Activated T-helper 9 cell treated with anti-CD3 and anti-CD28 coated beads, Interleukin-2, amount 50 U/mL, for 16 hours (primary cell): Measurements from ENCODE around the gene SPP2.

Experiments used
- DNase-seq: peaks from one replicate; pipeline ENCODE4 v3.0.0-alpha.2; 2020; ENCODE audit warnings: low read depth

The SPP2 gene, protein sequence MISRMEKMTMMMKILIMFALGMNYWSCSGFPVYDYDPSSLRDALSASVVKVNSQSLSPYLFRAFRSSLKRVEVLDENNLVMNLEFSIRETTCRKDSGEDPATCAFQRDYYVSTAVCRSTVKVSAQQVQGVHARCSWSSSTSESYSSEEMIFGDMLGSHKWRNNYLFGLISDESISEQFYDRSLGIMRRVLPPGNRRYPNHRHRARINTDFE

DNA sequence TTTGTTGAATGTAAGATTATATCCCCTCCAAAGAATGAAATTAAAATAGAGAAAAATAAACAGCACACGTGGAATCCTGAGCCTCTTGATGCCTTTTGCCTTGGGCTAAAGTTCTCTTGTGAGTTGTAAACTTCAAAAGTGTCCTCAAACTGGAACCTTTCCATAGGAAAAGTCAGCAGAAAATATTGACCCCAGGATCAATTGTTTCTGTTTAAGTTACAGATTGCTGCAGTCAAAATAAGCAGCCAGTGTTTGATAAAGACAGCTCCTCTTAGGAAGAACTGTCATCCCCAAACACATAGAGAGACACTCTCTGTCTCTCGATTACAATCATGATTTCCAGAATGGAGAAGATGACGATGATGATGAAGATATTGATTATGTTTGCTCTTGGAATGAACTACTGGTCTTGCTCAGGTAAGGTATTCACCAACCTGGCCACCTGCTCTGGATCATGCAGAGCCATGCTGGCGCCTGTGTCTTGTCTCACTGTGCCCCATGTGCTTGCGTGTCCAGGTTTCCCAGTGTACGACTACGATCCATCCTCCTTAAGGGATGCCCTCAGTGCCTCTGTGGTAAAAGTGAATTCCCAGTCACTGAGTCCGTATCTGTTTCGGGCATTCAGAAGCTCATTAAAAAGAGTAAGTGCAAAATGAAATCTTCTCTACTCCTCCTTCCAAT lies at the start of gene SPP2:
SPP2 (plus strand) TSS at position 248 of the 681 bp plus-strand sequence; CDS start at position 333, 85 bp downstream.
- DNase-seq, result no peak

DNA sequence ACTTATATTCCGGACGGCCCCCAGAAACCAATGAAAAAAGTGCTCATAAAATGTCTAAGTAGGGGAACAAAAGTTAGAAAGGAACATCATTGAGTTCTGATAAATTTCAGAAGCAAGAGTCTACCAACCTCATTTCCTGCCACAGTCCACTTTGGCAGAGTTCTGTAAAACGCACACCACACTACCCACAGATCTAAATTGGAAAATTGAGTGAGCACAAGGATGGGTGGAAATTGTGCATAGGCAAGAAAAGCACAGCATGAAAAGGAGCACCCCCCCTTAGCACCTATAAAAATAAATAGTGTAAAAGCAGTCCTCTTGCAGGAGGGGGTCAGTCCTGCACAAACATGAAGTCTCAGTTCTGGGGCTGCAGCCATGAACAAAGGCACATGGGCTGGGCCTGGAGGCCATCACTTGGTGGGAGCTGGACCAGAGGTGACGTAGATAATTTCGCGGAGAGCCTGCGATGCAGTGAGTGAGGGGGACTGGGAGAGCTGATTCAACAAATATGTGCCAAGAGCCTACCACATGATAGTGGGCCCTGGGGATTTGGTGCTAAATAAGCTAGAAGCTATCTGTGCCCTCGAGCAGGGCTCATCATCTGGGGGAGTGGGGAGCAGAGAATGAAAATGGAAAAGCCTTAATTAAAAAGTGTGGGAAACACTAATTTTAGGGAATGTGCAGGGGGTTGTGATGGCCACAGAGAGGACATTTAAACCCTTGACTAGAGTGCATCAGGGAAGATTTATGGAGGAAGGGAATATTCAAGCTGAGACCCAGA lies 48.9 kb upstream of the SPP2 start:
- DNase-seq, result no peak

DNA sequence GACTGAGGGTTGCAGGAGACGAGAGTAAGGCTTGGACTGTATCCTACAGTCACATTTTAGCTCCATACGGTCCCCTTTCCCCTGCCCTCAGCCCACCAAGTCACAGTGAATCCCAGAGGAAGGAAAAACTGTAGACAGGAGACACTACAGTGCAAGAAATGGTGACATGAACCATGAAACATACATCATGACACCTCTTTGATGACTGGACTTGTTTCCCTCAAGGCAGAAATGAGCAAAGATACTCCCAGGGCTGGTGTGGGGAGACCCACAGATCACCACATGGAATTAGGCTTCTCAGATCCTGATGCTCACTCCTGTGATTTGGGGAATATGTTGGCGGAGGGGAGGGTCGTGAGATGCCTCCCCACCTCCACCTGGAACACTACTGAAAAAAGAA lies 48.2 kb upstream of the SPP2 start:
- no peak for DNase-seq

DNA sequence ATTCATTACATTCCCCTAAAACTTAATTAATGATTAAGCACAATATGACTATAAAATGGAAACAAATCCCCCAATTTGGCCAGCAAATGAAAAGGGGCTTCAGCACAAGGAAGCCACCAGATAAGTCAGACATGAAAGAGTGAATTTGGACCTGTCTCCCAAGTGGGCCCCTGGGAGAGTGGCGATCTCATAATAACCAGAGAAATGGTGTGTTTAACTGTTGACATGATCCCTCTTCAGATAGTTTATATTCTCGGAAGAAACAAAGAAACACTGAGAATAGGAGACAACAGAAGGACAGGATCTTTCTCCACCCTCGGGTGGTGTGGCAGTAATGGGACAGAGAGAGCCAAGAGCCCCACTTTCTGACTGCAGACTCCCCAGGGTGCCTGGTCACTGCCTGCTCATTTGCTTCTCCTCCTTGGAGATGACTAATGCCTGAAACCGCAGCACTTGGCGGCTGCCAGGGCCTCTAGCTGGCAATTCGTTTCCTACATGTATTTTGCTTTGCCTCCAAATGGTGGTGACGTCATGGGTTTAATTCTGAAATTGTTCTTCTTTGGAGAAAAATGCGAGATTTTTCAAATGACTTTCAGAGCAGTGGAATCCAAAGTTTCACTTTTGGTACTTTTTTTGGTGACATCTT lies 46.4 kb upstream of the SPP2 start:
- DNase-seq, result no peak

DNA sequence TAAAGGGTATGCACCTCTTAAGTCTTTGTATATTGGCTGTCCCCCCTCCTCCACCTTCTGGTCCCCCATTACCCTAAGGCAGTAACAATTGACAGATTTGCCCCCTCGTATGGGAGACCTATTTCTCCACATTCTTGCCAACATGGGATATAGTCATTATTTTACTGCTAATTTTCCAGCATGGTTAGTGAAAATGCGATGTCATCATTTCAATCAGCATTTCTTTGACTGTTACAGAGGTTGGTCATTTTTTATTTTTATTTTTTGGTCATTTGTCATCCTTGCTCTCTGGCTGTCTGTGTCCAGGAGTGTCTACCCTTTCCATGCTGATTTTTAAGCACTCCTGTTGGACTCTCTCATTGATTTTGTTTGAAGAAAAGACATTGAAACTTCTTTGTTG lies 45.4 kb upstream of the SPP2 start:
- no peak for DNase-seq

DNA sequence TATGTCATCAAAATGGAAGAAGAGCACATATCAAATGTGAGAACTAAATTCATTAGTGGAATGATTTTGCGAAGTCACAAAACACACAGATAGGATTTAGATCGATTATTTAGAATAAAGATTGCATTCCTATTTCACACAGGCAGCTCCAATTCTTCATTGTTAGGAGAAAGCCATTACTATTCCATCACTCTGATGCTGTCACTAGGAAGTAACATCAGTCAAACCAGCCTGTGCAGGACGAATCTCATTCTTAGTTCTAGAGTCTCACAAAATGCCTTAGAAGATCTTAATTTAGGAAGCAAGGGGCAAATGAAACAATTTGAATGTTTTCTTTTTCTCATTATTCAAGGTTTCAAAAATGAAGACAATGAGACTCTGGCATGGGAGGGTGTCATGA lies 44.0 kb upstream of the SPP2 start:
- DNase-seq, result no peak

DNA sequence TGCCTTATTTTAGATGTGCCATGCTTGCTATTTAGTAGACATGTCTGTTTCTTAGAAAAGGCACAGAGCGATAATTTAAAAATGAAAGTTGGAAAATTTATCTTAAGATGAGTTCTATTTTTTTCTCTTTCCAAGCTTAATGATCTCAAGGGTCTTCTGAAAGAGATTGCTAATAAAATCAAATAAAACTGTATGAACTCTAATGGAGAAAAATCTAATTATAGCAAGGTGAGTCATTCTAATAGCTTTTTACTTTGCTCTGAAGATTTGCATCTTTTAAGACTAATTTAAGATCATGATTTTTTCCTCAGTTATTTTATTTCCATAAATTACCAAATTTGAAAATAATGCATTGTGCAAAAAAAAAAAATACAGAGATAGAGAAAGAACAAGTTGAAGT lies 36.1 kb upstream of the SPP2 start:
- no peak for DNase-seq

DNA sequence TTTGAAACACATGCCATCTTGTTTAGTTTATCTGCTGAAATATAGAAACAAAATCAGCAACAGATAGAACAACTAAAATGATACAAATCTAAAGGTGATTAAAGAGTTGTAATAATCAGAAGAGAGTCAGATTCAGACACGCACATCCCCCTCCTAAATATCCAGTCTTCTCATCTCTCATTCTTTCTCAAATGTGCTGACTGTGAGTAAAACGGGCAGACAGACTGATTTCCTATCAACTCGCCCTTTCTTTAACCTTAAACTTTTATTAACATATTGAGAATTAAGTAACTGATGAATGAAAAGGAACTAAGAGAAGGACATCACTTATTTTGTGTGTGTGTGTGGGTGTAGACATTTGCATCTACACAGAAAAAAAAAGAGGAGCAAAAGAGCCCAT lies 34.6 kb upstream of the SPP2 start:
- DNase-seq, result no peak

DNA sequence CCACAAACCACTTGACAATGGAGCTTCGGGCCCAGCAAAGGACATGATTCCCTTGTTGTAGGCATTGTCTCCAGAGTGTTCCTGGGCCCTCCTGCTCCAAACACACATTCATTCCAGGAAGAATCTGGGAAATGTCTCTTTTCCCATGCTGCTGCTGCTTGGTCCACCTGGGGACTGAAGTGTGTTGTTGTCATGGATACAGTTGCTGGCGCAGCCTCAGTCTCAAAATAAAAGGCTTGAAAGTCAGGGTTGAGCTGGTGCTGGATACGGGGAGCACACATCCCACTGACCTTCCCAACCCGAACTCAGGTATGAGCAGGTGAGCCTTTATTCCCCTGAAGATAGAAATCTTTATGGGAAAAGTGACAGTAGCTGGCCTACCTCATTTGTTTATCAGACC lies 30.6 kb upstream of the SPP2 start:
- DNase-seq, result no peak

DNA sequence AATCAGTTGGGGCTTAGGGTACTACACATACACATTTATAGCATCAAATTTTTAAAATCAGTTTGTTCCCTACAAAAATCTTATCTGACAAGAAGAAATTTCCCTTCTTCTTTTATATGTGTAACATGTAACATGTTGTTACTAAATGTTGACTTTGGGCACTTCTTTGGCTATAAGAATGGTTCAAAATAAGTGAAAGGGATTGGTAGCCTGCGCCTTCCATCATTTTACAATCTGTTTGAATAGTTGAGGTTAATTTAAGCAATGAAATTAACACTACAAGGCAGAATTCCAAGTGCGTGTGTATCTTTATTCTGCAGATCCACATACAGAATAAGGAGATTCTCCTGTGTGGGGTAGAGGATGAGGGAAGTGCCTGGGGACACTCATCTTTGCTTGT lies 30.2 kb upstream of the SPP2 start:
- DNase-seq, result no peak

DNA sequence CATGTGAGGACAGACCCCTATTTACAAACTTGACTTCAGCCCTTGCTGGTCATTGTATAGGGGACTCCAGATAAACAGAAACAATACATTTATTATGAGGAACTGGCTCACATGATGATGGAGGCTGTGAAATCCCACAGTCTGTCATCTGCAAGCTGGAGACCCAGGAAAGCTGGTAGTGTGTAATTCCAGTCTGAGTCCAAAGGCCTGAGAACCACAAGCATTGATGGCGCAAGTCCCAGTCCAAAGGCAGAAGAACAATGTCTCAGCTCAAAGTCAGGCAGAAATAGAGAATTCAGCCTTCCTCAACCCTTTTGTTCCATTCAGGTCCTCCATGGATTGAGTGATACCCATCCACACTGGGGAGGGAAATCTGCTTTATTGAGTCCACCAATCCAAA lies 28.1 kb upstream of the SPP2 start:
- DNase-seq, result no peak

DNA sequence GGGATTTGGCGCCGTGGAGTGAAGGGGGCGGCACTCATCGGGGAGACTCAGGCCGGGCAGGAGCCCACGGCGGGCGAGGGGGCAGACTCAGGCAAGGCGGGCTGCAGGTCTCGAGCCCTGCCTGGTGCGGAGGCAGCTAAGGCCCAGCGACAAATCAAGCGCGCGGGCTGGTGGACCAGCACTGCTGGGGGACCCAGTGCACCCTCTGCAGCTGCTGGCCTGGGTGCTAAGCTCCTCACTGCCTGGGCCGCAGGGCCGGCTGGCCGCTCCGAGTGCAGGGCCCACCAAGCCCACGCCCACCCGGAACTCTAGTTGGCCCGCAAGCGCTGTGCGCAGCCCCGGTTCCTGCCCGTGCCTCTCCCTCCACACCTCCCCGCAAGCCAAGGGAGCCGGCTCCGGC lies 26.2 kb upstream of the SPP2 start:
- DNase-seq, result no peak

DNA sequence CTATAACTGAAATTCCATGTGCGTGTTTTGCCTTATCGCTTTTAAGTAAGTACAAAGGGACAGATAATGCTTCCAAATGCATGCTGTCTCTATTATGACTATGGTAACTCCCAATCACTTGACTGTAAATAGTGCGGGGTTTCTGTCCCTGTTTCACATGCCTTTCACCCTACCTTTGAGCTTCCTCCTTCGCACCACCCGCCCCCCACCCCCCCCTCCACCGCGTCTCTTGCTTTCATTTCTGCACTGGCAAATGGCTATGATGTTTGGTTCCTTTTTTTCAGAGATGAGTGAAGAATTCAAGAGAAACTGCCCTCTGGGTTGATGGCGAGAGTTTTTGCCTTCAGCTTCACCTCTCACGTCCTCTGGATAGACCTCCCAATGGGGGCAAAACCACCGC lies 25.0 kb upstream of the SPP2 start:
- no peak for DNase-seq

DNA sequence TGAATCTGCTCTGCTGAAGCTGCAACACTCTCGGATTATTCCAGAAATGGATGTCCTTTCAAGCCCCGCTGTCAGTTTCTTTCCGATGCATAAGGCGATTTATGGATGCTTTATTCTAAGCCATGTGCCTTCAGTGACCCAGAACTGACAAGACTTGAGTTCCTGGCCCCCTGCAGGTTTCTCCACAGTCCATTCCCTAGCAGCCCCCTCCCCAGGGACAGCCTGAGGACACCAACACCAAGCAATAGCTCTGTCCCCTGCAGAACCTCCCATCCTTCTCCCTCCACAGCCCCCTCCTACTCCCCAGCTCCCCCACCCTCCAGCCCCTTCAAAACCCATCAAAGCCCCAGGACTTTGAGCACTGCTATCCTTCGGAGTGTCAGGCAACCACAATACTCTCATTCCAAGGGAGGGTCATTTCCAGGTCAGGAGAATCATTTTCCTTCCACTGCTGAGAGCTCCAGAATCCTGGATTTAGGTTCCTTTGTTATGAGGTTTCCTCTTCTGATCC lies 24.6 kb upstream of the SPP2 start:
- no peak for DNase-seq

DNA sequence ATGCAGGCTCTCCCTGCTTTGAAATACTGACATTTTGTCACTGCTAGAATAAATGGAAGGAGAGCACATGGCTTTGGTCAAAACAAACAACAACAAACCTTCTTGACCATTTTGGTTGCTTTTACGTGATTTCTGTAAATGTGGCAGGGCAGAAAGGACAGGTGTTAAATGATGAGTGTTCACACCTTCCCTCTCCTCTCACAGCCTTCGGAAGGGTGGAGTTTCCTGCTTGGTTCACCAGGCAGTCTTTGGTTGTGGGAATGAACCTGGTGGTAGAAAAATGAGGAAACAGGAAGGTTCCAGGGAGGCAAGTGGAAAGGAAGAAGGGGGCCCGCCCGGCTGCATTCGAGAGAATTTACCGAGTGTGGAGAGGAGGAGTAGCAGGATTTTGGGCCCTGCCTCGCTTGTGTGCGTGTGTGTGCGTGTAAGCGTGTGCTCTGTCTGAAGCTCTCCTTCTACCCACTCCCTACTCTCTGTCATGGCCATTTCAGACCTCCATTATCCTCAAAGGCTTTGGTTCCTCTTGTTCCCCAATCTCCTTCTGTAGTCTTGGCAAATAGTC lies 23.7 kb upstream of the SPP2 start:
- DNase-seq, result no peak

DNA sequence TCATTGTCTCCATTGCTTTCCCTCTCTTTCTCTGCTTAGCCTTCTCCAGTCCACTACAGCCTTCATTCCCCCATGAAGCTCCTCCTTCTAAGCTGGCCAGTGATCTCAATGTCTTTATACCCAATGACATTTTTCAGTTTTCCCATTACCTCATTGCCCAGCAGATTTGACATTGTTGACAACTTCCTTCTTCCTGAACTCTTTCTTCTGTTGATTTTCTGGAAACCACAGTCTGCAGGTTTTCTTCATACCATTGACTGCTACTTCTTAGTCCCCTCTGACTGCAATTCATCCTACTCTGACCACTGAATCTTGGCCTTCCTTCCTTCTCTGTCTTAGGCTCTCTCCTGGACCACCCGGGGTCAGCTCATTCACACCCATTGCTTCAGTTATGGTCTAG lies 22.9 kb upstream of the SPP2 start:
- no peak for DNase-seq

DNA sequence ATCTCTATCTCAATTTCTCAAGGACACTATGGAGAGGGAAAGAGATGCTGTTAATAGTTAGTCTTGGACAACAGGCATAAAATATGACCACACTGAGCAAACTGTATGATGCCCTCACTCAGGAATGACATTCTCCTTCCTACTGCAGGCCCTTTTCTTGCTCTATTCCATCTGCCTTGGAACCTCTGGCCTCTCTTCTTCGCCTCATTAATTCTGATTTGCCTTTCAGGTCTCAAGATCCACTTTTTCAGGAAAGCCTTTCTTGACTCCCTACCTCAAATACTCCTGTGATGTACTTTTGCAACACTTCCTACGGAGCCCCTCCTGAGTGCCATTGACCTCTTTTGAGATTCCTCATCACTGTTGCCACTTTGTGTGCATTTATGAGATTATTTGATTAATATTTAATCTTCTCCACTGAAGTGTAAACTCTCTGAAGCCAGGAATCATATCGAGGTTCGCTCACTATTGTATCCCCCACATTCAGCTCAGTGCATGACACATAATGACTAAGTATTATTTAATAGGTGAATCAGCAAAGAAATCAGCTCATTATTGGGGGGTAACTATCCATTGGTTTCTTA lies 21.3 kb upstream of the SPP2 start:
- no peak for DNase-seq

DNA sequence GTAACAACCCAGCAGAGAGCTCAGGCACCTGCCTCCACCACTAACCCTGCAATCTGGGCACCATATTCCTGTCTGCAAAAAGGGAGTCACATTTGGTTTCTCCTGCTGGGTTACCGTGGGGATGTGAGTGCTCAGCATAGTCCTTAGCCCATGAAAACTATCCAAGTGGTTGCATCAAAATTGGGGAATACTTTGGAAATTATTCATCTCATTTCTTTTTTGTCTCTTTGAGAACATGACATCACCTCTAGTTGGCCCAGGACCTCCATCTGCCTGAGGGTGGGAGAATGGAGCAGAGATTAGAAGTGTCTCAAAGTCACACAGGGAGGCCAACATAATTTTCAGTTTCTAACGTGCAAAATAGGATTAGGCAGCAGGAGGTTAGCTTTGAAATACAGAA lies 19.3 kb upstream of the SPP2 start:
- no peak for DNase-seq

DNA sequence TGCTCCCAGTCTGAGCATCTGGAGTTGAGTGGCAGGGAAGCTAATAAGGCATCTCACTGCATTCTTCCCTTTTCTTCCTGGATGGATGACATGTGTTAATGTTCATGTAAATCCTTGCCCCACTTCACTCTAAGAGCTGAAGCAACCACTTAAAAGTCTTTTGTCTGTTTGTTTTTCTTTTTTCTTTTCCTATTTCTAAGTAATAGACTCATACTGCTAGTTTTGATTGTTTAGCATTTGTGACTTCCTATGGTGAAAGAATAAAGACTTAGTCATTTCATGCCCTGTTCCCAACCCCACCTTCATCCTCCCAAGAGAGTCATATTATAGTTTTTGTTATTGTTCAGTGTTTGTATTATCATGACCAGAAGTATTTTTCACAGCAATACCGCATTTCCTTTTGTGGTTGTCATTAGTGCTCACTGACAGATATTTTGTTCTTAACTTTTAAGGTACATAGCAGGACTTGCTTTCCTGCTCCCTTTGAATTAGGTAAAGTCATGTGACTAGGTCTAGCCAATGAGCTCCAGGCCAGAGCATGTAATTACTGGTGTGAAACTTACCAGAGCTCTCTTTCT lies 18.1 kb upstream of the SPP2 start:
- DNase-seq, result no peak

DNA sequence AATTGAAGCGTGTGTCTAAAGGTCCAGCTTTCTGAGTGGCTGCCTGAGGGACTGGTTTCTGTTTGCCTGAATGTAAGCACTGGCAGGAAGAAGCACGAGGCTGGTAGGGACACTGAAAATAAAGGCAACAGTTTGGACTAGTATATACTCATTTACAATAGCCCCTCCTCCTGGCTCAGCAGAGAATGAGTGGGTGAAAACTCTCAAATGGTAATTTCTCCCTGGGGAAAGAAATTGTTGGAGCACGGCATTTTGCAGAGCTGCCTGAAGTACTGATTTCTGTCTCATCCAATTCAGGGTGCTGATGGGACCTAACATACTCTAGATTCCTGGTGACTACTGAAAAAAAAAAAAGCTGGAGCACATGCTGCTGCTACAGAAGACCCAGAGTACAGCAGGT lies 17.3 kb upstream of the SPP2 start:
- DNase-seq, result no peak

DNA sequence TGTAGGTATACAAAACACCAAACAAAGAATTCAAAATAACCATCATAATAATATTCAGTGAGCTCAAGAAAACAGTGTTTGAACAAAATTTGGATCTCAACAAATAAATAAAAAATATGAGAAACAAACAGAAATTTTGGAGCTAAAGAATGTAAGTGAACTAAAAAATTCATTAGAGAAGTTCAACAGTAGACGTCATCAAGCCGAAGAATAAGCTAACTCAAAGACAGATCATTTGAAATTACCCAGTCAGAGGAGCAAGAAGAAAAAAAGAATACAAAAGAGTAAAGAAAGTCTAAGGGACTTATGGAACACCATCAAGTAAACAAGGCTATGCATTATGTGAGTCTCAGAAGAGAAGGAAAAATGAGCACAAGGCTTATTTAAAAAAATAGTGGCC lies 16.6 kb upstream of the SPP2 start:
- no peak for DNase-seq
